ENCODE data around the gene SESN2.
"Not testable (repeated sequence)": the region's sequence is repeated elsewhere in the genome, so short reads cannot be mapped to it uniquely, and the experiment has no call there.

The SESN2 gene

DNA sequence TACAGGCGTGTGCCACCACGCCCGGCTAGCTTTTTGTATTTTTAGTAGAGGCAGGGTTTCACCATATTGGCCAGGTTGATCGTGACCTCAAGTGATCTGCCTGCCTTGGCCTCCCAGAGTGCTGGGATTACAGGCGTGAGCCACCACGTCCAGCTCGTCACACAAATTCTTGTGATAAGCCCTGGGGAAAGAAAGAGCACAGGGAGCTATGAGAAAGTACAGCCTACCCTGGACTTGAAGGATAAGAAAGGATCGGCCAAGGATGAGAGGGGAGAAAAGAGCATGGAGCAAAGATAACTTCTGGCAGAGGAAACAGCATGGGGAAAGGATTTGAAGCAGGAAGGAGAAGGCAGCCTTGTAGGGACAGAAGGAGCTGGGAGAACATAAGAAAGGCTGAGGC is 29.2 kb downstream of the SESN2 start:
- no peak for DNase-seq

DNA sequence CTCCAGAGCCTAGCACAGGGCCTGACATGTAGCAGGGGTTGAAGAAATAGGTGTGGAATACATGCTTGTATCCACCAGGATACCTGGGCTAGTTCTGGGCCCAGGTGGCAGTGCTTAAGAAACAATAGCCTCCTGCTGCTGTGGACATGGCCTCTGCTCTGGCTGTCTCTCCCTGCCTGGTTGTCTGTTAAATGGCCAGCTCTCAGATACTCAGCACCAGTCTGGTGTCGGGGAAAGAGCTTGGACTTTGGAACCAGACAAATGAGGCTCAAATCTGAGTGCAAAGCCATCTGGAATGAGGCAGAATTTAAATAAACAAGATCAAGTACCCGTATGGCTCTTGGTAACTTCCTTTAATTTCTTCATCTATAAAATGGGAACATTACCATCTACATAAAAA is 31.5 kb downstream of the SESN2 start:
- DNase-seq: no peak

DNA sequence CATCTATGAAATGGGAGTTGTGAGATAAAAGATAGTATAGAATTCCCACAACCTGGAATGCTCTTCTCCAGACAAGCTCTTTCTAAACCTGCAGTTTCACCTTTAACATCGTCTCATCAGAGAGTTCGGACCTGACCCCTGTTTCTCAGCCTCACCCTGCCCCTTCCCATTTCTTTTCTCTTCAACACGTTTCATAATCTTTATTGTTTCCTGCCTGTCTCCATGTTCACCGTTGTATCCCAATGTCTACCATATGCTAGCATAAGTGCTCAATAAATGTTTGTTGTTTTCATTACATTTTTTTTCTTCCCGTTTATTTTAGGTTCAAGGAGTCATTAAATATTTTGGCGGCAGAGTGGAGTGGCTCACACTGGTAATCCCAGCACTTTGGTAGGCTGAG is 32.4 kb downstream of the SESN2 start:
- DNase-seq: no peak

DNA sequence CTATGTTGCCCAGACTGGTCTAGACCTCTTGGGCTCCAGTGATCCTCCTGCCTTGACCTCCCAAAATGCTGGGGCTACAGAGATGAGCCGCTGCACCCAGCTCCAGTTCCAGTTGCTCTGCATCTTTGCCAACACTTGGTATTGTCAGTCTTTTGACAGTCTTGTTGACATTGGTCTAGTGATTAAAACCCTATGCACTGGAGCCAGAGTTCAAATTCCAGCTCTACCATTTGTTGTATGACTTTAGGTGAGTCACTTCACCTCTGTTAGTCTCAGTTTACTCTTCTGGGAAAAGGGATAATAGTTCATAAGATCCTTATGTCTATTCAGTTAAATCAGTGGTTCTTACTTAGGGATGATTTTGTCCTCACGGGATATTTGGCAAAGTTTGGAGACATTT is 36.6 kb downstream of the SESN2 start:
- no peak for DNase-seq

DNA sequence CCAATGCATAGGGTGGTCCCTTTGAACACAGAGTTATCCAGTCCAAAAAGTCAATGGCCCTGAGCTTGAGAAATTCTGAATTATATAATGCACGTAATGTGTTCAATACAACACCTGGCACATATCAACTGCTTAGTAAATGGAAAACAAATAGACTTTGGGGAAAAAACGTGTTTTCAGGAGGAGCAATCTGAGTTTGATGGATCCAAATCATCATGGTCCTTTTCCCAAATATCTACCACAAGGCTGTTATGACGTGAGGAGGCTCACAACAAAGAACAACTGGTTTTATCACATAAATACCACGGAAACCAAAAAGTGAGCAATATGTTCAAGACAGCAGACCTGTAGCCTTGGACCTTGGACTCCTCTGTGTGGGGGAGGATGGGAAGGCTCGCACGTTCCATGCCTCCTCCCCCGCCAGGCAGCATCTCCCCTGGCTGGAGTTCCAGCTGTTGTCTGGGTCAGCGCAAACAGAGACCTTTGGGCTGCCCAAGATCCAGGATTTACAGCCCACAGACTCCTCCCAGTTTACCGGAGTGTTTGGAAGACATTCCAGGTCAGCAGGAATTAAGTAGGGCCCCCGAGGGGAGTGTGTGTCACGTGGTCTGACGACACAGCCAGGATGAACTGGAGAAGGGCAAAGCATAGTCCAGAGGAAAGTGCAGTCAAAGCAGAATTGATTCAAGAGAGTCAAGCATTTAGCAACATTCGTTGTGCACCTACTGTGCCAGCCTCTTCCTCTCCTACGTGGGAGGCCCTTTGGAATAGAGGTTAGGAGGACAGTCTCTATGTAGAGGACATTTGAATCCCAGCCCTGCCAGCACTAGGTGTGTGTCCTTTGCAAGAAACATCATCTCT is 37.3 kb downstream of the SESN2 start:
- DNase-seq: no peak

DNA sequence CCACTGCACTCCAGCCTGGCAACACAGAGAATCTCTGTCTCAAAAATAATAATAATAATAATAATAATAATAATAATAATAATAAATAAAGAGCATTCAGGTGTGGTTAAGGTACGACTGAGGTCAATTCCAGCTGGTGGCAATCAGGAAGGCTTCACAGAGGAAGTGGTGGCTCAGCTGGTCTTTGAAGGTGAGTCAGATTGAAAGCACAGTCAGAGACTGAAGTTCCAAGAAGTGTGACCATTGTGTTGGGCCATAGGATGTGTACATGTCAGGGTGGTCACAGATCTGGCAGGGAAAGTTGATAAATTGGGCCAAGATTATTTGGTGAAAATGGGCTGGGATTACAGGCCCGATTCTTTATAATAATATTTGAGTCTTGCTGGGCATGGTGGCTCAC is 38.5 kb downstream of the SESN2 start:
- no peak for DNase-seq

DNA sequence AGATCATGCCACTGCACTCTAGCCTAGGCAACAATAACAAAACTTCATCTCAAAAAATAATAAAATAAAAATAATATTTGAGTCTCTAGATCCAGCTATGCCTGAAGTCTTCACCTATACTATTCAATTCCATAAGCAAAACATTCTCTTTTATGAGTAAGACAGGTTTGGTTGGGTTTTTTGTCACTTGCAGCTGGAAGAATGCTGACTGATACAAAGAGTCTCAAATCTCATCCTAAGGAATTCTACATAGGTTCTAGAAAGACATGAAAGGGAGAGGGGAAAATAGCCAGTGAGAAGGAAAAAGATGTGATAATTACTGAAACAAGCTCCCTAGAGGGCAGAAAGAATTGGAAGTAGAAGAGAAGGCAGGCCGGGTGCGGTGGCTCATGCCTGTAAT is 39.1 kb downstream of the SESN2 start:
- no peak for DNase-seq

DNA sequence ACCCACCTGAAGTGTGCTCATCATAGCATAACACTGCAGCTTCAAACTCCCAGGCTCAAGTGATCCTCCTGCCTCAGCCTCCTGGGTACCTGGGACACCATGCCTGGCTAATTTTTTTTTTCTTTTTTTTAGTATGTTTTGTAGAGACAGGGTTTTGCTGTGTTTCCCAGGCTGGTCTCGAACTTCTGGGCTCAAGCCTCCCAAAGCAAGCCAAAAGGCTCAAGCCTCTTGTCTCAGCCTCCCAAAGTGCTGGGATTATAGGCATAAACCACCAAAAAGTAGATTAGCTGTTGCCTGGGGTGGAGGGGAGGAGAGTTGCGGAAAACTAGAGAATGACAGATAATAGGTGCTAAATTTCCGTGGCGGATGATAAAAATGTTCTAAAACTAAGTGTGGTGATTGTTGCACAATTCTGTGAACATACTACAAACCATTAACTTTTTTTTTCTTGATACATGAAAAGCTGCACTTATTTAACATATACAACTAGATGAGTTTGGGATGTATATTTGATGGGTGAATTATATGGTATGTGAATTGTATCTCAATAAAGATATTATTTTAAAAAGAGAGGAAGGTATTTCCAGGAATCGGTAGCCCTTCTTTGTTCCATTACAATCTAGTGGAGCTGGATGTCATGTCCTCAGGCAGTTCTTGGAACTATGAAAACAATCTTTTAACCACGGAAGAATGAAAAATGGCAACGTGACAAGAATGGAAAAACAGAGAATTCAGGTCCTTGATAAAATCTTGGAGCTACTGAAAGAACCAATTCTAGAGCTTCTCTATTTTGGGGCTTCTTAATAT is 42.3 kb downstream of the SESN2 start:
- no peak for DNase-seq

DNA sequence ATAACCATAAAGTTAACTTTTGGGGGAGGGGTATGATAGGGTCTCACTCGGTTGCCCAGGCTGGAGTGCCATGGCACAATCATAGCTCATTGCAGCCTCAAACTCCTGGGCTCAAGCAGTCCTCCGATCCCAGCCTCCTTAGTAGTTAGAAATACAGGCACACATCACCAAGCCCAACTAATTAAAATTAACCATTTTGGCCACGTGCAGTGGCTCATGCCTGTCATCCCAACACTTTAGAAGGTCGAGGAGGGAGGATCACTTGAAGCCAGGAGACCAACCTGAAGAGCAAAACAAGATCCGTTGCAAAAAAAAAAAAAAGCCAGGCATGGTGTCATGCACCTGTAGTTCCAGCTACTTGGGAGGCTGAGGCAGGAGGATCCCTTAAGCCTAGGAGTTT is 42.9 kb downstream of the SESN2 start:
- DNase-seq: no peak

DNA sequence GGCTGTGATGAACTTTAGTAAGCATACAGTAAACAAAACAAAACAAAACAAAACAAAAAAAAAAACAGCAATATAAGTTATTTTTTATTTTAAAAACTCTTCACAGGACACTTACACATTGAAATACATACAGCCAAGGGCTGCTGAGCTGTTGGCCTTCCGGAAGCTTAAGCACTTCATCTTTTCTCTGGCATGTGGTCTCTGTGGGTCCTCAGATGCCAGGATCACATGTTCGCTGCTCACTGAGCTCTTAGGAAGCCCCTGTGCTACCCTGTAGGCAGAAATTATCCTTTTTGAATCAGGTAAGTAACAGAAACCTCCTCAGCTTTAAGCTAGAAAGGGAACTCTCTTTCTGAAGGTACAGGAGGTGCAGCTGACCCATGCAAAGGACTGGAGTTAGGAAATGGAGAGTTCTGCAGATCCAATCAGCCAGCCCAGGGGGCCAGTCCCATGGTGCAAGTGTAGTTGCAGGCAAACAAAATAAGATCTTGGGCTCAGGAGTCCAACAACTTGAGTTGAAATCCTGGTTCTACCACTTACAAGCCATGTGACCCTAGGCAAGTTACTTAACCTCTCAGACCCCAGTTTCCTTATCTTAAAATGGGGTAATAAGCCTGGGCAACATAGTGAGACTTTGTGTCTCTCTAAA is 47.1 kb downstream of the SESN2 start:
- no peak for DNase-seq

DNA sequence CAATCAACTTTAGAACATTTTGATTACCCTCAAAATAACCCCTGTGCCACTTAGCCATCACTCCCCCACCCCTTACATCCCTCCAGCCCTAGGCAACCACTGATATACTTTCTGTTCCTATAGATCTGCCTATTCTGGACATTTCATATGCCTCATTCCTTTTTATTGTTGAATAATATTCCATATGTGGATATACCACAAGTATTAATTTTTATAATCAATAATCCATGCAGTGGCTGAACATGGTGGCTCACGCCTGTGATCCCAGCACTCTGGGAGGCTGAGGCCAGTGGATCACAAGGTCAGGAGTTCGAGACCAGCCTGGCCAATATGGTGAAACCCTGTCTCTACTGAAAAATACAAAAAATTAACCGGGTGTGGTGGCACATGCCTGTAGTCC is 49.4 kb downstream of the SESN2 start:
- no peak for DNase-seq

DNA sequence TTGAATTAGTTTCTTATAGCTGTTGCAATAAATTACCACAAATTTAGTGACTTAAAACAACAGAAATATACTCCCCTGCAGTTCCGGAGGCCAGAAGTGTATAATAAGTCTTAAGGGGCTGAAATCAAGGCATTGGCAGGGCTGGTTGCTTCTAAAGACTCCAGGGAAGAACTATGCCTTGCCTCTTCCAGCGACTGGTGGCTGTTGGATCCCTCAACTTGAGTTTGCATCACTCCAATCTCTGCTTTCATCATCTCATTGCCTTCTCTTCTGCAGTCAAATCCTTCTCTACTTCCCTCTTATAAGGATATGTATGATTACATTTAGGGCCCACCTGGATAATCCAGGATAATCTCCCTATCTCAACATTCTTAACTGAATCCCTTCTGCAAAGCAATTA is 50.4 kb downstream of the SESN2 start:
- no peak for DNase-seq

DNA sequence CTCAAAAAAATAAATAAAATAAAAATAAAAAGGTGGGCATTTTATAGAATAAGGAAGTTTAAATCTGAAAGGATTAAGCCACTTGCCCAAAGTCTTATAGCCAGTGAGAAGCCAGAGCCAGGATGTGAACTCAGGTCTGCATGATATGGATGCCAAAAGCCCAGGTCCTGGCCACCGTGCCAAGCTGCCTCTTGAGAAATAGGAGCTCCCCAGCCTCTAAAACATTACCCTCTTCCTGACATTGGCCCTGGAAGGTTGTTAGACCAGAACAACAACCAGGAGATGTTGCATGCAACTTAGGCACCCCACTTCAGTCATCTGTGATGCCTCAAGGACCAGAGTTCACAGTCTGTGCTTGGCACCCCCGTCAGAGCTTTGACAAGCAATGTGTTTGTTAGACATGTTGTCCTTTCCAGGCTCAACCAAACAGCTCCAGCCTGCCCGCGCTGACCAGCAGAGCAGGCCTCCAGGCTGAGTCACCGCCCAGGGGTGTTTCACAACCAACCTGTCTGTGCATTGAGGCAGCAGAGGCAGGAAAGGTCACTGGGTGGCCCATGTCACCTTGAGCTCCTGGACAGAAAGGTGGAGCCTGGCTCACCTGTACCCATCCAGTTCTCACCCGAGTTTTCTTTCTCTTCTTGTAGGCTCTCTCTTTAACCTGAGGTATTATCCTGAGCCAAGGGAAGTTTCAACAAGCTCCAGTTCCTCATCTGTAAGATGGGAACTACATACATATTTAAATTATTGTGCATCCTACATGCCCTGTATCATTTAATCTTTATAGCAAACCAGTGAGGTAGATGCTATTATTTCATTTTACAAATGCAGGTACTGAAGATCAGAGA is 54.6 kb downstream of the SESN2 start:
- DNase-seq: no peak

DNA sequence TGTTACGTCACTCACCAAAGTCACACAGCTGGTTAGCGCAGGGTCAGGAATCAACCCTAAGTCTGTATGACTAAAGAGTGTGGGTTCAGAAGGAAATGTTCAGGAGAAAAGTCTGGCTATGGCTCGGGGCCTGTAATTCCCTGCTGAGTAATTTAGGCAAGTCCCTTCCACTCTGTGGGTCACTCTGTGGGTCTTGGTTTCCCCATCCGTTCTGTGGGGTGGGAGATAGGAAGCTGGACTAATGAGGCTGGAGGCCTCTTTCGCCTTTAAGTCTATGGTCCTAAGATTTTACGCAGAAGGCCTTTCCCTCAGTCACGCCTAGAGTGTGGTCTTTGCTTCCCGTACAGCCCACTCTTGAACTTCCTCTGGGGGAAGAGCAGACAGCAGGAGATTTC is 55.2 kb downstream of the SESN2 start:
- DNase-seq: no peak

DNA sequence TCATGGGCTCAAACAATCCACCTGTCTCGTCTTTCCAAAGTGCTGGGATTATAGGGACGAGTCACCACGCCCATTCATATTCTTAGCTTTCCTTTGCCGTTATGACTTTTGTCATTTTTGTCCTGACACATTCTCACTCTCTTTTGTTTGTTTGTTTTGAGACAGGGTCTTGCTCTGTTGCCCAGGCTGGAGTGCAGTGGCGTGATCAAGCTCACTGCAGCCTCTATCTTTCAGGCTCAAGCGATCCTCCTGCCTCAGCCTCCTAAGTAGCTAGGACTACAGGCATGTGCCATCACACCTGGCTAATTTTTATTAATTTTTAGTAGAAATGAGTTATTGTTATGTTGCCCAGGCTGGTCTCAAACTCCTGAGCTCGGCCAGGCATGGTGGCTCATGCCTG is 57.7 kb downstream of the SESN2 start:
- DNase-seq: no peak

DNA sequence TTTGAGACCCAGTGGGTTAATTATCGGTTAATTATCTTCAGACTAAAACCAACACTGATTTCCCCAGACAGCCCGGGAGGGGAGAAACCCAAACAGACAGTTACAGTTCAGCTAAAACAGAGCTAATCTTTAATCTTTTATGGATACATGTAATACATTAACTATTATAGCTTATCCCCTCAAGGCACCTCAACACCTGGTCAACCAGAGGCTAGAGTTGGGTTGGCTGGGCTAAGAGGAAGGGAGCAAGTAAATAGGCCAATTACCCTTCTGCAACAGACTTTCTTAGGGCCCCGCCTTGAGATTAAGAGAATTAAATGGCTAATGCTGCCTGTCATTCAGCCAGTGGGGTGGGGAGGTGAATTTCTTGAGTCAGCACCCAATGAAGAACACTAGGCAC is 62.9 kb downstream of the SESN2 start:
- no peak for DNase-seq

DNA sequence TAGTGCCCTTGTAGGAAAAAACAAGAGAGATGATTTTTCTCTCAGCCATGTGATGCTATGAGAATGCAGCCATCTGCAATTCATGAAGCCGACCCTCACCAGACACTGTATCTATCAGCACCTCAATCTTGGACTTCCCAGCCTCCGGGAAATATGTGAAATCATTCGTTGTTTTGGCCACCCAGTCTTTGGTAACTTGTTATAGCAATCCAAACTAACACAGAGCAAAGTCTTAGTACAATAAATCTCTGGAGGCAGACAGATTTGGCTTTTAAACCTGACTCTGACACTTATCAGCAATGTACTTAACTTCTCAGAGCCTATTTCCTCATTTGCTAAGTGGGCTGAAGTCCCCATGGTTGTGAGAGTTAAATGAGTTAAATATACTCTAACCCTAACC is 64.4 kb downstream of the SESN2 start:
- DNase-seq: no peak

DNA sequence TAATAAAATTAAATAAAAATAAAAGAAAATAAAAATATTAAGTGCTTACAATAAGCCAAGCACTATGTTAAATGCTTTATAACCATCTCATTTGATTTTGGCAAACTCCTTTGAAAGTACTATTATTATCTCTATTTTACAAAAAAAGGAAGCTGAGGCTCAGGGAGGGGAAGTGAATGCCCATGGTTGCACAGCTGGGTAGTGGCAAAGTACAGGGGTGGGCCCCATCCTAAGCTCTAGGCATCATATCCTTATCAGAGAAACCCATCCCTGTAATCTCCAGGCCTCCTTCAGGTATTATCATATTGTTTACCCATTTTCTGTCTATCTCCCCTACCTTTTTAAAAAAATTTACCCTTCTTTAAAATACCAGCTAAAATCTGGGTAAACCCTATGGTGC is 67.2 kb downstream of the SESN2 start:
- DNase-seq: no peak

DNA sequence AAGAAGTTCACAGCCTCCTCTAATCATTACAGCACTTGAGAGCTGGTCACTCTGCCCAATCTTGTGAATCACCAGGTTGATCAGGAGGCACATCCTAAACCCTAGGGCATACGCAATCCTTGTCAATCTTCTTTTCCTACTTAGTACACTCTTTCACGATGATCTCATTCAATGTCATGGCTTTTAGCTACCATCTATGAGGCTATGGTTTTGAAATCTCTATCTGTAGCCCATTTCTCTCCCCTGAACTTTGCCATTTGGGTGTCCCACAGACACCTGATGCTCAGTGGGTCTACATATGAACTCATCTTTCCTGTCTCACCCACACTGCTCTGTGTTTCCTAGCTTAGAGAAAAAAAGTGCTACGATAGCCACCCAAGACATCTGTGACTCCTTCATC is 67.7 kb downstream of the SESN2 start:
- no peak for DNase-seq

DNA sequence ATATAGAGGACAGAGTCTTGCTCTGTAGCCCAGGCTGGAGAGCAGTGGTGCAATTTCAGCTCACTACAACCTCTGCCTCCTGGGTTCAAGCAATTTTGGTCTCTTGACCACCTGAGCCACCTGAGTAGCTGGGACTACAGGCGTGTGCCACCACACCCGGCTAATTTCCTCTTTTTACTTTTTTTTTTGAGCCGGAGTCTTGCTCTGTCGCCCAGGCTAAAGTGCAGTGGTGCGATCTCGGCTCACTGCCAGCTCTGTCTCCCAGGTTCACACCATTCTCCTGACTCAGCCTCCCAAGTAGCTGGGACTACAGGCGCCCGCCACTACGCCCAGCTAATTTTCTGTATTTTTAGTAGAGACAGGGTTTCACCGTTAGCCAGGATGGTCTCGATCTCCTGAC is 68.1 kb downstream of the SESN2 start:
- not testable (repeated sequence) for DNase-seq

DNA sequence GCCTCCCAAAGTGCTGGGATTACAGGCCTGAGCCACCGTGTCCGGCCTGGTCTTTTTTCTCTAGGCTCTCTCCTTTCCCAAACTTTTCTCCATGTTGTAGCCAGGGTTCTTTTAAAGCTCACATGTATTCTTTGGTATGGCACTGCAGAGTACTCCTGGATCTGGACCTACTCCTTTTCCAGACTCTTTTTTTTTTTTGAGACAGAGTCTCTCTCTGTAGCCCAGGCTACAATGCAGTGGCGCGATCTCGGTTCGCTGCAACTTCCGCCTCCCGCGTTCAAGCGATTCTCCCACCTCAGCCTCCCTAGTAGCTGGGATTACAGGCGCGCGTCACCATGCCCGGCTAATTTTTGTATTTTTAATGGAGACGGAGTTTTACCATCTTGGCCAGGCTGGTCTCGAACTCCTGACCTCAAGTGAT is 68.9 kb downstream of the SESN2 start:
- no peak for DNase-seq

DNA sequence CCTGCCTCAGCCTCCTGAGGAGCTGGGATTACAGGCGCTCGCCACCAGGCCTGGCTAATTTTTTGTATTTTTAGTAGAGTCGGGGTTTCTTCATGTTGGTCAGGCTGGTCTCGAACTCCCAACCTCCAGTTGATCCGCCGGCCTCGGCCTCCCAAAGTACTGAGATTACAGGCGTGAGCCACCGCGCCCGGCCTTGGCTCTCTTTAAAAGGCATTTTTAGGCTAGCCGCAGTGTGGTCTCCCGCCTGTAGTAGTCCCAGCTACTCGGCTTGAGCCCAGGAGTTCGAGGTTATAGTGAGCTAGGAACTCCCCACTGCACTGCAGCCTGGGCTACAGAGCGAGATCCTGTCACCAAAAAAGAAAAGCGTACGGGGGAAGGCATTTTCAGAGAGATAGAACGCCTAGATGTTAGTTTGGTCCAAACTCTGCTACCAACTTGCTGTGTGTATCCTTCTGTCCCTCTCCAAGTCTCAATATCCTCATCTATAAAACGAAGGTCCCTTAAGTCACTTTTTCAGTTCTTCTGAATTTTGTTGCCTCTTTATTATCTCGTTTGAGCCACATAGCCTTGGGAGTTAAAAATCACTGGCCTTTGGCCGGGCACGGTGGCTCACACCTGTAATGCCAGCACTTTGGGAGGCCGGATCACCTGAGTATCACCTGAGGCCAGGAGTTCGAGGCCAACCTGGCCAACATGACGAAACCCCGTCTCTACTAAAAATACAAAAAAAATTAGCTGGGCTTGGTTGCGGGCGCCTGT is 70.3 kb downstream of the SESN2 start:
- peak in 3 of 14 donors; percentile 4 to 17 (median 8) for DNase-seq

All from C1 segment of cervical spinal cord (tissue), 14 donors.